Lung microvascular endothelial cell (primary cell): ENCODE results near the gene ZNF808. TPM values are rescaled to one million over a fixed set of nuclear protein-coding genes. Genes with fewer than 3 reads are reported as not detected.
A peak's percentile ranks its signal among the peaks of the same experiment; 100 is the strongest.
"Not testable (repeated sequence)": the region's sequence is repeated elsewhere in the genome, so short reads cannot be mapped to it uniquely, and the experiment has no call there.

Experiments
- DNase-seq, 2 donors: peaks; one replicate each; pipeline versions ENCODE4 v3.0.0 to v3.0.0-alpha.2; 2010; ENCODE audit warnings: low read depth in 2 of 2
- total RNA-seq: library from RNA; depleted of rRNA; stranded (reverse); fragments of >200 nt; gene quantifications from 2 replicates; pipeline ENCODE4 v1.2.1, GENCODE V29; 2014

ZNF808 gene
- total RNA-seq, 1 donor from 2014 or later, result 14.5 TPM

DNA sequence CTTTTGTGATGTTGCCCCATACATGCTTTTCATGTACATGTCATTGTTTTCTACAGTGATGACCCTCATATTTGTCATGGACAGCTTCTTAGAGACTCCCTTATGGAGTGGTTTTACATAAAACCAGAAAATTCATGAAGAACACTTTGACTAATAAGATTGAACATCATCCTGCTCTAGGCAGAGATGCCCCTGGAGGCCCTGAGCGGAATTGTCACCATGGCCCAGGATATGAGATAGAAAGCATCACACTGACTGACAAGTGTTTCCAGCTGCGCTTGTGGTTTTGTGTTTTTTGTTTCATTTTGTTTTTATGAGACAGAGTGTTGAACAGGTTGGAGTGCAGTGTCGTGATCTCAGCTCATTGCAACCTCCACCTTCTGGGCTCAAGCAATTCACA is 64.8 kb downstream of the ZNF808 start:
- DNase-seq, result no peak

DNA sequence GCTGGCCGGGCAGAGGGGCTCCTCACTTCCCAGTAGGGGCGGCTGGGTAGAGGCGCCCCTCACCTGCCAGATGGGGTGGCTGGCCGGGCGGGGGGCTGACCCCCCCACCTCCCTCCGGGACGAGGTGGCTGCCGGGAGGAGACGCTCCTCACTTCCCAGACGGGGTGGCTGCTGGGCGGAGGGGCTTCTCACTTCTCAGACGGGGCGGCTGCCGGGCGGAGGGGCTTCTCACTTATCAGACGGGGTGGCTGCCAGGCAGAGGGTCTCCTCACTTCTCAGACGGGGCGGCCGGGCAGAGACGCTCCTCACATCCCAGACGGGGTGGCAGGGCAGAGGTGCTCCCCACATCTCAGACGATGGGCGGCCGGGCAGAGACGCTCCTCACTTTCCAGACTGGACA is 66.0 kb downstream of the ZNF808 start:
- DNase-seq, result not testable (repeated sequence)

DNA sequence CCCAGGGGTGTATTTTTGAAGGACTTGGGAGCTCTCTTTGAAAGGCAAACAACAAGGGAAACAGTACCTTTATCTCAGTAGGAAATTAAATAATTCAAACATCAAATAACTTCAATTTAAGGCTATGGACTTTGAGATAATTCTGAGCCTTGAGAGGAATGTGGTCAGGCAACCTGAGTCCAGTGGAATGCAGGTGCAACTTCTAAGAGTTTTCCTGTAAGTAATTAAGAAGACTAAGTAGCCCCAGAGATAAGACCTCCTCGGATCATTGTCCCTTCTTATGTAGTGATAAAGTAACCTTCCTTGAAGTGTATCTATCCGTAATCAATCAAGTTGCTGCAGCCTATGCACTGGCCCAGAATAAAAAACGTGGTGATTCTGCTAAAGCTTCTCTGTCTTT is 71.8 kb downstream of the ZNF808 start:
- DNase-seq, result no peak

DNA sequence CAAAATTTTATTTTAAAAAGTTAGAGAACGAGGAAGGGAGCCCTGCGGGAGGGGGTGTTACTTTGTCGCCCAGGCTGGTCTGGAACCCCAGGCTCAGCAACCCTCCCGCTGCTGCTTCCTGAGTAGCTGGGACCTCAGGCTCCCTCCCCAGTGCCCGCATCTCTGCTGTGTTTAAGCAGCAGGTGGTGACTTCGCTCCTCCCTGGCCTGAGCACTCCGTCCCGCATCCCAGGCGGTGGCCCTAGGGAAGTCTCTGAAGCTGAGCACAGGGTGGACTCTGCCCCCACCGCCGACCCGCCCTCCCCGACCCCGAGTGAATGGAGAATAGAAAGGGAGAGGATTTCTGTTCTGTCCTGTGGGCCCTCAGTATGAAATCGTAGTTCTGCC is 73.2 kb downstream of the ZNF808 start:
- peak in 1 of 2 donors; percentile 11 for DNase-seq

DNA sequence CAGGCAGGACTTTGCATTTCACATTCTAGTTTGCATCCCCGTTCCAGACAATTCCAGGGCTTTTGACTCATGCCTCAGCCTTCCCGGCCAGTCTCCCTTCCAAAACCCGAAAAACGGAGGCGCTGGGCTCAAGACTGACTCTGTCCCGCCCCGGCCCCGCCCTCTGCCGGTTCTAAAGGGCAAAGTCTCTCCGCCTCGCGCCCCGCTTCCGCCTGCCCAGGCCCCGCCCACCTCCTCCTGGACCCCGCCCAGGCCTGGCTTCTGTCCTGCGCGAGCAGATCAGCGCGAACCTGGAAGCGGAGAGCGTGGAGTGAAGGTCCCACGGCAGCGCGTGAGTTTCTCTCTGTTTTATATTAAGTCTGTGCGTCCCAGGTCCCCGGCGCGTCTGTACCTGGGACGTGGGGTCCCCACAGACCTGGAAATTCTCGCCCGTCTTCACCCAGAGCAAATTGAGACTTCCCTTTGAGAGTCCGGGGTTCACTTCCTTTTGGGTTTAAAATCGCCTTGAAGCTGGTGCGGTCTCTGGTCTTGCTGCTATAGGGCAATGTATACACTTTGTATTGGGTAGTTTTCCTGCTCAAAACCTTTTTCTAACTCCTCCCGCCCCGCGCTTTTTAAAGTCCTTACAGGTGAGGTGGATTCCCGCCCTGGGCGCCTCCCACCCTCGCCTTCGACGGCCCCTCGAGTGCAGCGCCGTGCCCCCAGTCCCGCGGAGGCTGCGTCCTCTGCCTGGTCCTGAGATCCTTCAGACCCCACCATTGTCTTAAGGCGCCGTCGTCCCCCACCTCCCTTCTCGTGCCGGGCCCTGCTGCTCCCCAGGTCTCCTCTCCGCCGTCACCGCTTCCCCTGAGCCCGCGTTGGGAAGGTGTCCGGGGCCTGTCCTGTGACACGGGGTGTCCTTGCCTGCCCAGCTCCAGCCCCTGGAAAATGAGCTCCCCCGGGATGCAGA is 73.8 kb downstream of the ZNF808 start:
- DNase-seq, result peak; percentile 74 to 85

DNA sequence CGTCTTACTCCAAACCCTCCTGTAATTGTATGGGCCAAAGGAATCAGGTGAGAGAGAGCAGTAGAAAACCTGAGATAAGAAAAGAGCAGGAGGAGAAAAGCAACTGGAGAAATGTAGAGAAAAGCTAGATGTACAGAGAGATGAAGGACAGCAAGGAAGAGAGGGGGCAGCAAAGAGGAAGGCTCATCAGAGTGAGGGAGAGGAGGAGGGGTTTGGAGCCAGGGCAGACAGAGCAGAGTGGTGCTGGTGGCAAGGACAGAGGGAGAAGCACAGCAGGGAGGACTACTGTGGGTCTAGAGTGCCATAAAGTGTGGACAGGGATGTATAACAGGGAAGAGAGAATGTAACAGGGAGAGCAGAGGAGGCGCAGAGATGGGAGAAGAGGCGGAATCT is 74.5 kb downstream of the ZNF808 start:
- peak in 1 of 2 donors; percentile 12 for DNase-seq

DNA sequence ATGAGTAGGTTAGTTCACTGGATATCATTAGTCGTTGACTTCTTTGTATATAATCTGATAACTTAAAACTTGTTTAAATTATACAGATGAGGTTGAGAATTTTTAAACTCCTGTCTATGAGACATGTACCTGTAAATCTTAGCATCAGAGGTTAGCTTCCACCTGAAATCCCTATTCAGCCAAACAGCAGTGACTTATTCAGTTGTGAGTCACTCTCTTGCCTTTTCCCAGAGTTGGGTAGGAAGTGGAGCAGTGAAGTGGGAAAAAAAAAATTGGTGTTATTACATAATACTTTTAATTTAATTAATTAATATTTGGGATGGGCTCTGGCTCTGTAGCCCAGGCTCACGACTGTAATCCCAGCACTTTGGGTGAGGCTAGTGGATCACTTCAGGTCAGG is 75.5 kb downstream of the ZNF808 start:
- DNase-seq, result no peak

DNA sequence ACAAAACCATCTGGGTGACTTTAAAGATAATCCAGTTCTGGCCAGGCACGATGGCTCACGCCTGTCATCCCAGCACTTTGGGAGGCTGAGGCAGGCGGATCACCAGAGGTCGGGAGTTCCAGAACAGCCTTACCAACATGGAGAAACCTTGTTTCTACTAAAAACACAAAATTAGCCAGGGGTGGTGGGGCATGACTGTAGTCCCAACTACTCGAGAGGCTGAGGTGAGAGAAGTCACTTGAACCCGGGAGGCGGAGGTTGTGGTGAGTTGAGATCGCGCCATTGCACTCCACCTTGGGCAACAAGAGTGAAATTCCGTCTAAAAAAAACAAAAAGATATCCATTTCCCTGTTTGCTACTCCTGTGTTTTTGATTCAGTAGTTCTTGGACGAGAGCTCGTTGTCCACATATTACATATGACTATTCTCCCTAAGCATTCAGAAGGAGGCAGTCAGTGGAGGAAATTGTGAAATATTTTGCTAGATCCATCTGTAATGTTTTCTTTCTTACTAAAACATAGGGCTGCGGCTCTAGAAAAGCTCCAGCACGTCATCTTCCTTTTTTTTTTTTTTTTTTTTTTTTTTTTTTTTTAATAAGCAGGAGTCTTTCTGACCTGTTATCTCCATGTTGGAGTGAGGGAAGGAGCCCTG is 76.2 kb downstream of the ZNF808 start:
- no peak for DNase-seq

Other genes with a start within 250 kb of the ZNF808 start
- 2.4 and 2.6 TPM in 2 replicates for gene ZNF480, start 230.5 kb upstream of the ZNF808 start, total RNA-seq
- gene ZNF610, start 191.4 kb upstream of the ZNF808 start, total RNA-seq, result 2.2 and 2.8 TPM in 2 replicates
- 17.9 and 20.0 TPM in 2 replicates for gene ZNF880, start 157.7 kb upstream of the ZNF808 start, total RNA-seq
- 8.1 and 9.4 TPM in 2 replicates for gene ZNF528, start 129.8 kb upstream of the ZNF808 start, total RNA-seq
- not detected in 2 replicates for gene ZNF534, start 98.5 kb upstream of the ZNF808 start, total RNA-seq
- gene ZNF578, start 74.1 kb upstream of the ZNF808 start, total RNA-seq, result 1.2 and 2.0 TPM in 2 replicates
- gene ZNF701, start 42.6 kb downstream of the ZNF808 start, total RNA-seq, result 8.9 and 14.1 TPM in 2 replicates
- 19.4 and 30.6 TPM in 2 replicates for gene ZNF83, start 110.7 kb downstream of the ZNF808 start, total RNA-seq
- gene ZNF611, start 207.4 kb downstream of the ZNF808 start, total RNA-seq, result 8.5 and 8.7 TPM in 2 replicates